CD4-positive, alpha-beta T cell treated with Interleukin-4 for 1 hour (primary cell): ENCODE measurements around the gene ZMYND8.
"Not testable (repeated sequence)": the region's sequence is repeated elsewhere in the genome, so short reads cannot be mapped to it uniquely, and the experiment has no call there.

Experiments used
- DNase-seq, 2 donors: peaks; one replicate each; pipeline ENCODE4 v3.0.0-alpha.2; 2020 to 2022

Gene ZMYND8

GRCh38 chr20:47220161-47220582, 136.3 kb downstream of the ZMYND8 start:
- peak; percentile 30 to 35 for DNase-seq

GRCh38 chr20:47217482-47218446, 138.7 kb downstream of the ZMYND8 start:
- DNase-seq = no peak

GRCh38 chr20:47216819-47217410, 139.6 kb downstream of the ZMYND8 start:
- no peak for DNase-seq

- no peak for DNase-seq
These were observed 140.7 kb downstream of the ZMYND8 start for GRCh38 chr20:47215653-47216397.

- no peak for DNase-seq
These were observed 142.5 kb downstream of the ZMYND8 start for GRCh38 chr20:47213966-47214365.

- no peak for DNase-seq
These were observed 143.8 kb downstream of the ZMYND8 start for GRCh38 chr20:47212606-47213207.

- DNase-seq = no peak
These were observed 145.5 kb downstream of the ZMYND8 start for GRCh38 chr20:47211036-47211435.

- no peak for DNase-seq
These were observed 146.0 kb downstream of the ZMYND8 start for GRCh38 chr20:47210470-47210869.

GRCh38 chr20:47209982-47210381, 146.5 kb downstream of the ZMYND8 start:
- no peak for DNase-seq

GRCh38 chr20:47208534-47209174, 147.8 kb downstream of the ZMYND8 start:
- DNase-seq = no peak

- DNase-seq = no peak
These were observed 149.4 kb downstream of the ZMYND8 start for GRCh38 chr20:47206962-47207641.

- DNase-seq = not testable (repeated sequence)
These were observed 149.9 kb downstream of the ZMYND8 start for GRCh38 chr20:47206552-47206951.

- peak in 1 of 2 donors; percentile 67 for DNase-seq
These were observed 150.8 kb downstream of the ZMYND8 start for GRCh38 chr20:47205577-47206123.

- not testable (repeated sequence) for DNase-seq
These were observed 151.7 kb downstream of the ZMYND8 start for GRCh38 chr20:47204850-47205122.

- no peak for DNase-seq
These were observed 152.3 kb downstream of the ZMYND8 start for GRCh38 chr20:47204008-47204849.

GRCh38 chr20:47202733-47203667, 153.5 kb downstream of the ZMYND8 start:
- DNase-seq = no peak

- DNase-seq = no peak
These were observed 155.3 kb downstream of the ZMYND8 start for GRCh38 chr20:47201074-47201730.

GRCh38 chr20:47198996-47199552, 157.4 kb downstream of the ZMYND8 start:
- DNase-seq = no peak

- no peak for DNase-seq
These were observed 158.2 kb downstream of the ZMYND8 start for GRCh38 chr20:47198254-47198671.
